Left renal cortex interstitium (tissue), 4 donors: Measurements from ENCODE around the gene SLC39A11. TPM values are rescaled to one million over a fixed set of nuclear protein-coding genes. Genes with fewer than 3 reads are reported as not detected.
"Not testable (repeated sequence)": the region's sequence is repeated elsewhere in the genome, so short reads cannot be mapped to it uniquely, and the experiment has no call there.

Experiments used
- DNase-seq, 4 donors: peaks; one replicate each; pipeline ENCODE4 v3.0.0-alpha.2; 2013; ENCODE audit warnings: low read depth in 4 of 4, low spot score in 2 of 4, missing footprints in 1 of 4
- polyA plus RNA-seq, 4 donors: library from polyadenylated mRNA; unstranded; fragments of 120-200 nt; gene quantifications; one replicate each; pipeline ENCODE4 v1.2.1, GENCODE V29; 2013; ENCODE audit not compliant: insufficient read length in 4 of 4

SLC39A11 gene
- polyA plus RNA-seq, 4 donors: 23.6 to 28.4 (median 26.0) TPM

DNA sequence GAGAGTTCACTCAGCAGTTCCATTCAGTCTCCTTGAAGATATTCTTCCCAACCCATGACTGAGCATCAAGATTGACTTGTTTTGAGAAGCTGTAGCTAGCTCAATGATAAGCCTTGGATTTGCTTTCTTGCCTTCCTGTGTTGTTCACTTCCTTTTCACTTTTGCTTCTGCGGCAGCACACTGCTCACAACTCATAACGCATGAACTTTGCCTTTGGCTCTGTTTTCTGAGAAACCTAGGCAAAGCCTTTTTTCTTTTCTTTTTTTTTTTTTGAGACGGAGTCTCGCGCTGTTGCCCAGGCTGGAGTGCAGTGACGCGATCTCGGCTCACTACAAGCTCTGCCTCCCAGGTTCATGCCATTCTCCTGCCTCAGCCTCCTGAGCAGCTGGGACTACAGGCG, 383.8 kb downstream of the SLC39A11 start:
- DNase-seq: not testable (repeated sequence)

DNA sequence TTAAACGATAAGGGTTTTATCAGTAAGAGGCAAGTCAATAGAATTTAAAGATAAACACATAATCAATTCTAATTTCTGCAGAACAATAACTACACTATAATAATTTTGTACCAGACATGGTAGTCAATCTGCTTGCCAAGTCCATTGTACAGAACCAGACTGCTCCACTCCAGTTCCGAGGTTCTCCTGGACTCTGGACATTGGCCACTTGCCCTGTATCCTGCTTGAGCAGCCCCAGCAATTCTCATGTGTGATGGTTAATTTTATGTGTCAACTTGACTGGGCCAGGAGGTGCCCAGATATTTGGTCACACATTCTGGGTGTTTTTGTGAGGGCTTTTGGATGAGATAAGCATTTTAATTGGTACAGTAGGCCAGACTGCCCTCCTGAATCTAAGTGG, 384.6 kb downstream of the SLC39A11 start:
- no peak for DNase-seq

DNA sequence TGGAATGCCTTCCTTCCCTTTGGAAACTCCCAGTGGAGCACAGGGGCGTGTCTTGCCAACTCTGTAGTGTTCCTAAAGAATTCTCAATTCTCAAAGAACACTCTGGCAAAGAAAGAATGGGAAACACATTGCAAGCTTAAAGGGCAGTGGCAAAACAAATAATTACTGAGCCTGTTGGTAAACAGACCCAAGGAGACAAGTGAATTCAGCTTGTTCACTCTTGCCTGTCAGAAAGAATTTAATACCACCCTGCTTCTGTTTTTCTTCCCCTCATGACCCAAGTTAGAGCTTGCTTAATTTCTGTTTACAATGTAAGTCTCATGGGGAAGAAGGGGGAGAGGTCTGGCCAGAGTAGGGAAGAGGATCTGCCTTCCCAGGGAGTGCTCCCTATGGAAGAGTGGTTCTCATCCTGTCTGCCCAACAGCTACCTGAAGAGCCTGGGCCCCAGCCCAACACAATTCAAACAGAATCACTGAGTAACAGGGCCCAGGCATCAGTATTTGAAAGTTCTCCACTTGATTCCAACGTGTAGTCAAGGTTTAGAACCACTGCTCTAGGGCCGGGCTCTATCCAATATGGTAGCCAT, 386.0 kb downstream of the SLC39A11 start:
- DNase-seq: no peak

DNA sequence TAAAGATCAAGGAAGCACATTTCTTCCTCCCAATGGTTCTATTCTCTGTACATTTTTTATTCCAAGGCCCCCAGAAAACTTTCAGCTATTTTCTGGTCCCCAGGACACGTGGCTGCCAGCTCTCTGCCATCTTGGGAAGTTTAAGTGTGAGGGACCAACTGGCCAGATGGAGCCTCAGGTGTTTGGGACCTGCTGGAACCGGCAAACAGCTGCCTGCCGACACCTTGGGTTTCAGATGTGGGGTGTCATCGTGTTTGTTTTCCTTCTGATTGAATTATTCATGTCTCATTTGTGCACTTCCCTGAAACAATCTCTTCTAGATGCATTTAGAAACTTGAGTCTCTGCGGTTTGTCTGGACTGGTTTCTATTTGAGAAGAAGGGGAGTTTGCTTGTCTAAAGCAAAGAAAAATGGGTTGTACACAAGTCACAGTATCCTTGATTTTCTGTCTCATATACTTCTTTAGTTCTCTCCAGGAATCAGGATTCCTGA, 386.5 kb downstream of the SLC39A11 start:
- no peak for DNase-seq

DNA sequence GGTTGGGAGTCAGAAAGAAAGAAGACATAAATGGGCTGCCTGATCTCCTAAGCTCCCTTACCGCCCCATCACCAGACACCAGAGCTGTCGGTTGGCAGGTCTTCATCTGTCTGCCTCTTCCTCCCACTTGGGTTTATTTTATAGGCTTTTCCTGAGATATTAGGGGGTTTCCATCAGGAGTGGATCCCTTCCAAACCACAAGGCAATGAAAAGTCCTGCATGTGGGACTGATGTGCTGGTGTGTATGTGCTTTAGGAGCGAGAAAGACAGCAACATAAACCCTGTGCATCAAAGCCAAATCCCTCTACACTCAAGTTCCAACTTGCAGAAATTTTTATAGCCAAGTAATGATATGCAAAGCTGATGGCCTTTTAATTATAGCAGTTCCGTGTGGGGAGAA, 389.5 kb downstream of the SLC39A11 start:
- DNase-seq: no peak

DNA sequence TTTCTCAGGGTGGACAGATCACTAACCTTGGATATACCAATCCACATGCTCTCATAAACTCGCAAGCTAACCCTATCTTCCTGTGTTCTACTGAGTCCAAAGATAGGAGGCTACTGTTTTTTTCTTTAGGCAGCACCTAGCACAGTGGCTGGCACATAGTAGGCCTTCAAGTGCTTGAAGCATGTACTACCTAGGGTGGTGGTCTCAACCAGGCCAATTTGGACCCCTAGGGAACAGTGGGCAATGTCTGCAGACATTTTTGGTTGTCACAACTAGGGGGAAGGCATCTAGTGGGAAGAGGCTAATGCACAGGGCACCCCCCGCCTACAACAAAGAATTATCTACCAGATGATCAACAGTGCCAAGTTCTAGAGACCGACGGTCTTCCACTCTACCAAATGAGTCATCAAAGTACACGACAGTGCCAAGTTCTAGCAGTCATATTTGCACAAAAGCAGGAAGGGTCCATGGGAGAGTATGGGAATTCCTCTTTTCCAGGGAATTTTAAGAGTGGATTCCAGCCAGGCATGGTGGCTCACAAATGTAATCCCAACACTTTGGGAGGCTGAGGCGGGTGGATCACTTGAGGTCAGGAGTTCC, 390.3 kb downstream of the SLC39A11 start:
- no peak for DNase-seq

DNA sequence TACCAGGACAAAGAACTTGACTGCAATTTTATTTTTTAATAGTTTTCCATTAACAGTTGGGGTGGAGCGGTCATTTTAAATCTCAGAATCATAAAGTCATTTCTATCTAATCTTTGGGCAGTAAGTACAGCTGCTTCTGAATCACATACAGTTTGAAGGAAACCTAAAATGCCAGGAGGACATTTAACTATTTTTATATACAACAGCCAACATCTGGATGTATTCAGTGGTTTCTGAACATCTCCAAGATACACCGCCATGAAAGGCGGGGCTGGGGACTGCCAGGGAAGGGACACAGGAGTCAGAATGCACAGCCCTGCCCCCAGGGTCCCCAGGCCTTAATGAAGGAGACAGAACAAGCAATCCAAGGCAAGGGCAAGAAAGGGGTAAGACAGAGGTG, 392.3 kb downstream of the SLC39A11 start:
- no peak for DNase-seq

DNA sequence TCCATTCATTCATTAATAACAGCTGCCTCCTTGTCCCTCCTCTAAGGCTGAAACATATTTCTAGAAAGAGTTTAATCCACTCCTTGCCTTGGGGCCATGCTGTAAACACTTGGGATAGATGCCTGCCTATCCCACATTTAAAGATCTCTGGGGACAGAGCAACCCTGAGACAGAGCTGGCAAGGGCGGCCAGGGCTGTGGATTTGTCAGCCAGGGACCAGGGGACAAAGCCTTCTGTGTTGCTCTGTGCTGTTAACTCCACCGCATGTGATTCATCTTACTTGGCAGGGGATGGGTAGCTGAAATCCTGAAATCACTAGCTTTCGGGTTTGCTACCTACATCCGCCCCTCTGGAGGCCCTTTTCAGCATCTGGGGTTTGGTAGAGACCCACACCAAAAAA, 392.9 kb downstream of the SLC39A11 start:
- DNase-seq: no peak

DNA sequence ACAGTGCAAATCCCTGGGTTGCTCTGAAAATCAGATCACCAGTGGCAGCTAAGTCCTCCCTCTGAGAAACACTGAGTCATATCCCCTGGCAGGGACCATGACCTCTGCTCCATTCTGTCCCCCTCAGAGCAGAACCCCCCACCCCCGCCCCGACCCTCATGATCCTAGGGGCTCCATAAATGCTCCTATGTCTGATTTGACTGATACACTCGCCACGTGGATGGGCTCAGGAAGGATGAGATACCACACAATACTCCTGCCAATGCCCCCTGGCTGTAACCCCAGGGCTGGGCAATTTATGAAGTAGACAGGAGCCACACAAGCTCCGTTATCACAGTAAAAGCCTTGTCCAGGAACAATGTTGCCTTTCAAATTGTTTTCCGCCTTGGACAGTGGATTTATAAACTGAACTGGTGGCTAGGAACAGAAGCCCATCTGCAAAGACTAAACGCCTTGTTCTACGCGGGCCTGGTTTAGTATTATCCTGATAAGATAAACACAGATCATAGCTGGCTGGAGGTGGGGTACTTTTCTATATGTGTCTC, 394.8 kb downstream of the SLC39A11 start:
- DNase-seq: no peak

DNA sequence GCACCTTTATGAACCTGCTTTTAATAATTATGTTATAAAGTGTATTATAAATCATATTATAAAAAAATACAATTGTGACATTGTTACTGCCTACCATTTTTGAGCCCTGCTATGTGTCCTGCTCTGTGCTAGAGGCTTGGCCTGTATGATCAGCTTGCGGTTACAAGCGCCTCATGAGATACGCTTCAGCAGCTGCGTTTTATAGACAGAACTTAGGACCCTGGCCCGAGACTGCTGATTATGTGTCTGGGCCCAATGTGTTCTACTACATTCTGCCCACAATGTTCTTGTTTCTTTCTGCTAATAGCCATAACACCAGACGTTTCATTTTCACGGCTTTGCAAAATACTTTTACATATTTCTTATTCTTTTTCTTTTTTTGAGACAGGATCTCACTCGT, 395.8 kb downstream of the SLC39A11 start:
- DNase-seq: no peak

DNA sequence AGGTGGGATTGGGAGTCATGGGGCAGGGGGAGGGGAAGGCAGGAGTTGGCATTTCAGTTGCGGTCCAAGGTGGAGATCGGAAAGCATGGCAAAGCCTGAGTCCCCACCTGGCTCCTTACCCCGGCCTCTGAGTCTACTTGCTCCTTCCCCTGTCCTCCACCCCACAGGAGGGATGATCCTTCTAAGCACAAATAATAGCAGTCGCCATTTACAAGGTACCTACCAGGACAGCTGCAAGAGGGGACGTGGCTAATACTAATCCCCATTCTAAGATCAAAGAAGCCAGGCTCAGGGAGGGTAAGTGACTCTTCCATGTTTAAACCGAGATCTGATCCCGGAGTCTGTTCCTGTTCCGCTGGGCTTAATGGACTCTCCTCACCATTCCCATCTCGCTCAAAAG, 396.3 kb downstream of the SLC39A11 start:
- DNase-seq: no peak

DNA sequence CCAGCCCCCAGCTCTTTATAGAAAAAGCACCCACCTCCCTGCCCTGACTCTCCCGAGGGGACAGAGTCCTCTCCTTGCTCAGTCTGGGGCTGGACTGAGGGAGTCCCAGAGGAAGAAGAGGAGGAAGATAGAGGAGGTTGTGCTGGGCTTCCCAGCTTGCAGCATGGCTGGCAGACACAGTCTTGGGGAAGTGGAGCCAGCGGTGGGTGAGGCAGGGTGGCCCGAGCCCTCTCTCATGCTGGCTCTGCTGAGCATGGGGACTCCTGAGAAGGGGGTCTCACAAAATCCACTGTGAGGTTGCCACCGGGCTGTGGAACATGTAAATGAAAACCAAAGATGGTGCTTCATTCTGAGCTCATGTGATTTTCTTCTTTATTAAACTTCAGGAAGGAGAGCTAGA, 398.5 kb downstream of the SLC39A11 start:
- DNase-seq: no peak

DNA sequence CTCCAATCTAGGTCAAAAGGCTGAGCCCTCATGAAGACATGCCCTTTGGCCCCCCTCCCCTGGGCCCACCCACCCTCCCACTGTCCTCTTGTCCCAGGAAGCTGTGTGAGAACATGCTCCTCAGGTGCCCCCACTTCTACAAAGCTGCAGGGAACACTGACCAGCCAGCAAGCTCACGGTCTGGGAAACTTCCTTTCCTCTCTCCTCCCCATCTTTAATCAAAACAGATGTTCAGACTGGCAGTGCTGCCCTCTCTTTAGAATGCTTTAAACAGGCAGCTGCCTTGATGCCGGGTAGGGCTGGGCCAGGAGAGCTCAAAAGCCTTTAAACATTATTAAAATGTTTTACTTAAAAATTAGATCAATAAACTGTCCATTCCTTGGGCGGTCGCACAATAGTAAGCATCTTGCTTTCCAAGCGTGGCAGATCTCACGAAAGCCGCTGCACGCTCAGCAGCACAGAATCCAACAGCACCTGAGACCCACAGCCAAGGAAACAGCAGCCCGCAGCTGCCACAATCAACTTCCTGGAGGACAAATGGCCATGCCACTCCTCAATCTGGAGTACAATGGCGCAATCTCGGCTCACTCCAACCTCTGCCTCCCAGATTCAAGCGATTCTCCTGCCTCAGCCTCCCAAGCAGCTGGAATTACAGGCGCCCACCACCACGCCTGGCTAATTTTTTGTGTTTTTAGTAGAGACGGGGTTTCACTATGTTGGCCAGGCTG, 399.2 kb downstream of the SLC39A11 start:
- no peak for DNase-seq

DNA sequence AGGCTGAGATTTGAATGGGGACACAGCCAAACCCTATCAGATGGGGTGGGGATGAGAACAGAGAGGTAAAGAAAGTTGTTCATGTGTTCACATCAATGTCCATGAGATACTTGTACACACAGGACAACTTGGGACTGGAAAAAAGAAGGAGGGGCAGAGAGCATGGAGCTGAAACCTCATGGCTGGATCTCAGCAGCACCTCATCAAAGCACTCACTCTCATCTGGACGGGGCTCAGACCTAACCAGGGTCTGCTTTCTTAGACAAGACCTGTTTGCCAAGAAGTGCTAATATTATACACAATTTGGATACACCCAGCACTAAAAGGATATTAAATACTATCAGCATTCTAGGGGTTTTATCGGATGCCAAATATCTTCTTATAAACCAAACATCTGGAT, 399.8 kb downstream of the SLC39A11 start:
- DNase-seq: no peak

DNA sequence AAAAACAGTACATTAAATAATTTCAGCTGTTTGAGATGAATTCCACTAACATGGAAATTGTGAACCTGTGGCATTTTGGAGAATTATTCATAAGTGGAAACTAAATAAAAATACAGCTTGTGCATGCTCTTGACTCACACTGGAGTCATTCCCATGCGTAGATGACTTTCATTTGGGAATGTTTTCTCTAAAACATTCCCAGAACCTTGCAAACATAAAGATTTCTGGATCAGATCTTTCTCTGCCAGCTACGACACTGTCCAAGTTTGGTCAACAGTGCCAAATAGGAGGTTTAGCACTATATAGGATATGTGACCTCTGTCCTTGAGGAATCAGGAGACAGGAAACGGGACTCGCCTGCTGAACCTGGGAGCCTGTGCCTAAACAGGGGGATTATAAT, 400.9 kb downstream of the SLC39A11 start:
- no peak for DNase-seq

DNA sequence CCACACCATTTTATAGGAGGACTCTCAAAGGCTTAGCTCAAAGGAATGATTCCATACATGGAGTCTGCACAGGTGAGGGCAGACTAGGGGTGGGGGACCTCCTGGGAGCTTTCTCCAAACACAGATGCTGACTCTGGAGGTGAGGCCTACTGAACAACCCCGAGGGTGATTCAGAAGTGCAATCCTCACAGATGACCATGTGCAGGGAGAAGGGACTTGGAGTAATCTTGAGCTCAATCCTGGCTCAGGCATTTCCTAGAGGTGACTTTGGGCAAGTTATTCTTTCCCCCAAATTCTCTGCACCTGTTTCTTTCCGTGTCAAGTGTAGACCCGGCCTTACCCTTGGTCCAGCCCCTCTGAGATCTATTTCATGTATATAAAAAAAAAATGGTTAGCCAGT, 401.5 kb downstream of the SLC39A11 start:
- no peak for DNase-seq

DNA sequence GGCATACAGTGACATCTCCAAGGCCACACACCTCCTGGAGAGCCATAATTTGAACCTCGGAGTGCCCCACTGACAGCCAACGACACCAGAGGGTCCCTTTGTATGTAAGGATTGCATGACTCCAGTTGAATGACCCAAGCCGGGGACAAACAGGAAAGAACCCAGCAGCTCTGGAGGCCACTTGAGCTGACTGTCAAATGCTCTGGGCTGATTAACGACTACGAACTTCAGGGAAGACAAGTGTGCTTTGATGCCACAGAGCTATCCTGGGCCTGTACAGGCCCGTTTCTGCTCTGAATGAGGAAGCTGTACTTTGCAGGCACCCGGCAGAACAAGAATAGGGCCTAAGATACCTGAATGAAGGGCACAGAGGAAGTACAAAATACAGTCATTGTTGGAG, 404.6 kb downstream of the SLC39A11 start:
- no peak for DNase-seq

DNA sequence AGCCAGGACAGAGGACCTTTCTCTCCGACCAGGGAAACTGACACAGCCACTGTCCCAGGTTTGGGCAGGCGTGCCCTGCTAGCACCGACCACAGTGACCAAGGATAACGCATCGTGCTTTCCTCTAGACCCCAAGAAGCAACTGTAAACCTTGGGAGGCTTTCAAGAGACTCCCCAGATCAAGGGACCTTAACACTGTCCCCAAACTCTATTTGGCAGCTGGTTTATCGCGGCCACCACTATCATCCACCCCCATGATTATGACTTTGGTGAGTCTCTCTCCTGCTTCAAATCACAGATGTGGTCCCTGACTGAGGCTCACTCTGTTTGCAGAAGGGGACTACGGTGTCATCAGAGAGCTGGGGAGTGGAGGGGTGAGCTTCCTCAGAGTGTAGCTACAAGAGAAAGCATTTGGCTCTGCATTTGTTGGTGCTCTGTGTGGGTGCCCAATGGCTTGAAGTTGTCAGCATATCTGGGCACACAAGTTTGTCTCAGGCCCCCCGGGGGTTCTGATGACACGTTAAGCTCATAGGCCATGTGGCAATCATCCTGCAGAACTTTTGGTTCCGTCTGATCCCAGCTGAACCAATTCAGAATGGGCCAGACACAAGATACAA, 408.0 kb downstream of the SLC39A11 start:
- DNase-seq: no peak

DNA sequence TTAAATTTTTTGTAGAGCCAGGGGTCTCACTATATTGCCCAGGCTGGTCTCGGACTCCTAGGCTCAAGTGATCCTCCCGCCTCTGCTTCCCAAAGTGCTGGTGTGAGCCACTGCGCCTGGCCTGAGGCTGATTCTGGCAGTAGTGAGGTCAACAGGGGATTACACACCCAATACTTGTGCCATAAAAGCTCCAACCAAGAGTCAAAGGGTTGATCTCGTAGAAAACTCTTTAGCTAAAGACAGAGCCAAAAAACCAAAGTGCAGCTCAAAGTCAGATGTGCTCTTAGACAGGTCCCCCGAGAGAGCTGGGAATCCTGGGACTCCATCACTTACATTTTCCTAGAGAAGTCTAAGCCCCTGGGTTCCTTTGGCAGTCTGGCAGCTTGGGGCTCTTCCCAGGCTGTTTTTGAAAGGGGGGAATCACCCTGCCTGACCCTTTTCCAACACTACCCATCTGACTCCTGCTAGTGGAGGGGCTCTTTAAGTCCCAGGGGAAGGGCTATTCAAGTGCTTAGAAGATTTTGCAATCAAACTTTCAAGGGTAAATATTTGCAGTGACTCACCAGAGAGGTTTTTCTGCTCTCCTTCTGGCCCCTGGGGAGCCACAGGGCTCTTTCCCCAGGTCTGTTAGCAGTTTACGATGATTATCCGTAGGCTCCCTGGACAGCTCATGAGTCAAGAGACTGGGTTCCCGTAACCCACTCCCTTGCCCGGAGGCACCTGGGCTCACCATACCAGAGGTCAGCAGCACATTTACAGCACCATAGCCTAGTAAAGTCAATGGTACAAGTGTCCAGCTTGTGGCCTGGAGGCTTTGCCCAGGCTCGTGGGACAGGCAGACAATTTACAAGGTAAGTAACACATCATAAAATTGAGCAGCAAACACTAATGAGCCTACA, 408.7 kb downstream of the SLC39A11 start:
- DNase-seq: no peak

DNA sequence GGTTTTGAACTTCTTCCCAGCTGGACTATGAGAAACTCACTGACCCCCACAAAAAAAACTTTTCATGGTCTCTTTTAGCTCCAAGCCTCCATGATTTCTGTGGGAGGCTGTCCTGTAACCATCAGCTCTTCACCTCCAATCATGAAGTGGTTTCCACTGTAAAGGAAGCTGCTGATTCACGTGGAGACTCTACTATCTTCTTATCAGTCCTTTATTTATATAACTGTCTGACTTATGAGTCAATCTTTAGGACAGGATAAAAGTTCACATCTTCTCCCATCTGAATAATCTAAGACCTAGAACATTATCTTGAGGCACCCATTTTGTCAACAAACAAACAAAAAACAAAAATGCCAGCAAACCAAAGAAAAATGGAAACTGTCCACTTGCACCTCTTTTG, 409.9 kb downstream of the SLC39A11 start:
- DNase-seq: no peak
